Measurements from ENCODE around the gene HELZ2. TPM values are rescaled to one million over a fixed set of nuclear protein-coding genes. Genes with fewer than 3 reads are reported as not detected.

Gene HELZ2
- total and polyA plus RNA-seq, 2 experiments from 2014 or later: 5.2 to 48.9 TPM

DNA sequence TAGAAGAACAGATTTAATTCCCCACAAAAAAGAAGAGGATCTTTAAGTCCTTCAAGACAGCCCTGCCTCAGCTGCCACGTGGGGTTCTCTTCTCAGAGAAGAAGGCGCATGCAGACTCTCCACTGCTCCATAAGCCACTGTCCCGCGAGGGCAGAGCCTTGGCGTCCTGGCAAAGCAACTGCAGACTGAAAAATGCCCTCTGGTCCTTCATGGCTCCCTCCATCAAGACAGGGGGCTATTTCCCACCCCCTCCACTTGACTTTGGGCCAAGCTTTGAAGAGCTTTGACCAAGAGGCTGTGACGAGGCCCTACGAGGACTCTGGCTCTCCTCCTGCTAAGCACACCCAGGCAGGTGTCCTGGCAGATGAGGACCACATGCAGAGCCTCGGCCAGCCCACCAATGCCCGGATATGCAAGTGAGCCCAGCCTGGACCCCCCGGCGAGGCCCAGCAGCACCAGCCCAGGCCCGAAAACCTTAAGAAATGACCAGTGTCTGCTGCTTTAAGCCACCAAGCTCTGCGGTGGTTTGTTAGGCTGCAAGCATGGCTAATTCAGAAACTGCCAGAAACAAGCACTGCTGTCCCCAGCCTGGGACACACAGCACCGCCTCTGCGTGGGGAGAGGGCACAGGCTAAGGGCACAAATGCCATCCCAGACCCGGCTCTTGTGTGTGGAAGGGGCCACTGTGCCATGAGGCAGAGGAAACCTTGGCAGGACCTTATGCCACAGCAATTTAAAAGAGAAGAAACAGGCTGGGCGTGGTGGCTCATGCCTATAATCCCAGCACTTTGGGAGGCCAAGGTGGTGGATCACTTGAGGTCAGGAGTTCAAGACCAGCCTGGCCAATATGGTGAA is 36.8 kb upstream of the HELZ2 start:
- no peak overlapping the region for H3K4me3 ChIP-seq
- H3K27ac ChIP-seq (ENCODE audit: low read depth): no peak overlapping the region
- no peak for DNase-seq (ENCODE audit: low spot score)
- H3K36me3 ChIP-seq (ENCODE audit: insufficient read depth): no peaks in the 10 kb centered on the region; the same call in 1 of the 2 replicates
- Mint-ChIP-seq H3K27ac (no peak overlapping the region), H3K4me1 (no peaks in the 10 kb centered on the region), H3K4me3 (no peak overlapping the region), H3K36me3 (ENCODE audit: low read depth) (peaks cover 25% of the 10 kb centered on the region), H3K9me3 (peaks cover 14% of the 10 kb centered on the region), H3K27me3 (ENCODE audit: insufficient read depth, low read depth, poor library complexity) (peaks cover 2% of the 10 kb centered on the region)
- no peaks in the 10 kb centered on the region for H3F3A ChIP-seq (replicated peaks; ENCODE audit: low read depth)
- H3K79me2 ChIP-seq (replicated peaks; ENCODE audit: insufficient read depth): peaks cover 19% of the 10 kb centered on the region
- no peak overlapping the region for H2AFZ ChIP-seq
- no peaks in the 10 kb centered on the region for H3K4me1 ChIP-seq (ENCODE audit: insufficient read depth)
- ATAC-seq: no peak
- H3K9me2 ChIP-seq (ENCODE audit: insufficient read depth): no peaks in the 10 kb centered on the region
- TF ChIP-seq POLR2AphosphoS5 (IDR thresholded peaks at IDR 0.05; ENCODE audit: low read depth): no peak
- TF ChIP-seq, protein P1, sequence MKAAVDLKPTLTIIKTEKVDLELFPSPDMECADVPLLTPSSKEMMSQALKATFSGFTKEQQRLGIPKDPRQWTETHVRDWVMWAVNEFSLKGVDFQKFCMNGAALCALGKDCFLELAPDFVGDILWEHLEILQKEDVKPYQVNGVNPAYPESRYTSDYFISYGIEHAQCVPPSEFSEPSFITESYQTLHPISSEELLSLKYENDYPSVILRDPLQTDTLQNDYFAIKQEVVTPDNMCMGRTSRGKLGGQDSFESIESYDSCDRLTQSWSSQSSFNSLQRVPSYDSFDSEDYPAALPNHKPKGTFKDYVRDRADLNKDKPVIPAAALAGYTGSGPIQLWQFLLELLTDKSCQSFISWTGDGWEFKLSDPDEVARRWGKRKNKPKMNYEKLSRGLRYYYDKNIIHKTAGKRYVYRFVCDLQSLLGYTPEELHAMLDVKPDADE (IDR thresholded peaks at IDR 0.05): no peak
- TF ChIP-seq ZNF331 (CRISPR knock-in tag; IDR thresholded peaks at IDR 0.05; ENCODE audit: low read depth): no peak
- TF ChIP-seq EZH2 (IDR thresholded peaks at IDR 0.05; ENCODE audit: low read depth, unreplicated experiment): no peak
- TF ChIP-seq, protein P2, sequence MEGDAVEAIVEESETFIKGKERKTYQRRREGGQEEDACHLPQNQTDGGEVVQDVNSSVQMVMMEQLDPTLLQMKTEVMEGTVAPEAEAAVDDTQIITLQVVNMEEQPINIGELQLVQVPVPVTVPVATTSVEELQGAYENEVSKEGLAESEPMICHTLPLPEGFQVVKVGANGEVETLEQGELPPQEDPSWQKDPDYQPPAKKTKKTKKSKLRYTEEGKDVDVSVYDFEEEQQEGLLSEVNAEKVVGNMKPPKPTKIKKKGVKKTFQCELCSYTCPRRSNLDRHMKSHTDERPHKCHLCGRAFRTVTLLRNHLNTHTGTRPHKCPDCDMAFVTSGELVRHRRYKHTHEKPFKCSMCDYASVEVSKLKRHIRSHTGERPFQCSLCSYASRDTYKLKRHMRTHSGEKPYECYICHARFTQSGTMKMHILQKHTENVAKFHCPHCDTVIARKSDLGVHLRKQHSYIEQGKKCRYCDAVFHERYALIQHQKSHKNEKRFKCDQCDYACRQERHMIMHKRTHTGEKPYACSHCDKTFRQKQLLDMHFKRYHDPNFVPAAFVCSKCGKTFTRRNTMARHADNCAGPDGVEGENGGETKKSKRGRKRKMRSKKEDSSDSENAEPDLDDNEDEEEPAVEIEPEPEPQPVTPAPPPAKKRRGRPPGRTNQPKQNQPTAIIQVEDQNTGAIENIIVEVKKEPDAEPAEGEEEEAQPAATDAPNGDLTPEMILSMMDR (conservative IDR thresholded peaks at IDR 0.05; ENCODE audit: low read depth in 2 of 2): no peak
- TF ChIP-seq CREB1 (CRISPR knock-in tag; IDR thresholded peaks at IDR 0.05; ENCODE audit: low read depth): no peak
- no peak for TF ChIP-seq EZH2phosphoT487 (IDR thresholded peaks at IDR 0.05; ENCODE audit: unreplicated experiment)
- no peak for TF ChIP-seq ZNF114 (CRISPR knock-in tag; IDR thresholded peaks at IDR 0.05)
- TF ChIP-seq, protein P3, sequence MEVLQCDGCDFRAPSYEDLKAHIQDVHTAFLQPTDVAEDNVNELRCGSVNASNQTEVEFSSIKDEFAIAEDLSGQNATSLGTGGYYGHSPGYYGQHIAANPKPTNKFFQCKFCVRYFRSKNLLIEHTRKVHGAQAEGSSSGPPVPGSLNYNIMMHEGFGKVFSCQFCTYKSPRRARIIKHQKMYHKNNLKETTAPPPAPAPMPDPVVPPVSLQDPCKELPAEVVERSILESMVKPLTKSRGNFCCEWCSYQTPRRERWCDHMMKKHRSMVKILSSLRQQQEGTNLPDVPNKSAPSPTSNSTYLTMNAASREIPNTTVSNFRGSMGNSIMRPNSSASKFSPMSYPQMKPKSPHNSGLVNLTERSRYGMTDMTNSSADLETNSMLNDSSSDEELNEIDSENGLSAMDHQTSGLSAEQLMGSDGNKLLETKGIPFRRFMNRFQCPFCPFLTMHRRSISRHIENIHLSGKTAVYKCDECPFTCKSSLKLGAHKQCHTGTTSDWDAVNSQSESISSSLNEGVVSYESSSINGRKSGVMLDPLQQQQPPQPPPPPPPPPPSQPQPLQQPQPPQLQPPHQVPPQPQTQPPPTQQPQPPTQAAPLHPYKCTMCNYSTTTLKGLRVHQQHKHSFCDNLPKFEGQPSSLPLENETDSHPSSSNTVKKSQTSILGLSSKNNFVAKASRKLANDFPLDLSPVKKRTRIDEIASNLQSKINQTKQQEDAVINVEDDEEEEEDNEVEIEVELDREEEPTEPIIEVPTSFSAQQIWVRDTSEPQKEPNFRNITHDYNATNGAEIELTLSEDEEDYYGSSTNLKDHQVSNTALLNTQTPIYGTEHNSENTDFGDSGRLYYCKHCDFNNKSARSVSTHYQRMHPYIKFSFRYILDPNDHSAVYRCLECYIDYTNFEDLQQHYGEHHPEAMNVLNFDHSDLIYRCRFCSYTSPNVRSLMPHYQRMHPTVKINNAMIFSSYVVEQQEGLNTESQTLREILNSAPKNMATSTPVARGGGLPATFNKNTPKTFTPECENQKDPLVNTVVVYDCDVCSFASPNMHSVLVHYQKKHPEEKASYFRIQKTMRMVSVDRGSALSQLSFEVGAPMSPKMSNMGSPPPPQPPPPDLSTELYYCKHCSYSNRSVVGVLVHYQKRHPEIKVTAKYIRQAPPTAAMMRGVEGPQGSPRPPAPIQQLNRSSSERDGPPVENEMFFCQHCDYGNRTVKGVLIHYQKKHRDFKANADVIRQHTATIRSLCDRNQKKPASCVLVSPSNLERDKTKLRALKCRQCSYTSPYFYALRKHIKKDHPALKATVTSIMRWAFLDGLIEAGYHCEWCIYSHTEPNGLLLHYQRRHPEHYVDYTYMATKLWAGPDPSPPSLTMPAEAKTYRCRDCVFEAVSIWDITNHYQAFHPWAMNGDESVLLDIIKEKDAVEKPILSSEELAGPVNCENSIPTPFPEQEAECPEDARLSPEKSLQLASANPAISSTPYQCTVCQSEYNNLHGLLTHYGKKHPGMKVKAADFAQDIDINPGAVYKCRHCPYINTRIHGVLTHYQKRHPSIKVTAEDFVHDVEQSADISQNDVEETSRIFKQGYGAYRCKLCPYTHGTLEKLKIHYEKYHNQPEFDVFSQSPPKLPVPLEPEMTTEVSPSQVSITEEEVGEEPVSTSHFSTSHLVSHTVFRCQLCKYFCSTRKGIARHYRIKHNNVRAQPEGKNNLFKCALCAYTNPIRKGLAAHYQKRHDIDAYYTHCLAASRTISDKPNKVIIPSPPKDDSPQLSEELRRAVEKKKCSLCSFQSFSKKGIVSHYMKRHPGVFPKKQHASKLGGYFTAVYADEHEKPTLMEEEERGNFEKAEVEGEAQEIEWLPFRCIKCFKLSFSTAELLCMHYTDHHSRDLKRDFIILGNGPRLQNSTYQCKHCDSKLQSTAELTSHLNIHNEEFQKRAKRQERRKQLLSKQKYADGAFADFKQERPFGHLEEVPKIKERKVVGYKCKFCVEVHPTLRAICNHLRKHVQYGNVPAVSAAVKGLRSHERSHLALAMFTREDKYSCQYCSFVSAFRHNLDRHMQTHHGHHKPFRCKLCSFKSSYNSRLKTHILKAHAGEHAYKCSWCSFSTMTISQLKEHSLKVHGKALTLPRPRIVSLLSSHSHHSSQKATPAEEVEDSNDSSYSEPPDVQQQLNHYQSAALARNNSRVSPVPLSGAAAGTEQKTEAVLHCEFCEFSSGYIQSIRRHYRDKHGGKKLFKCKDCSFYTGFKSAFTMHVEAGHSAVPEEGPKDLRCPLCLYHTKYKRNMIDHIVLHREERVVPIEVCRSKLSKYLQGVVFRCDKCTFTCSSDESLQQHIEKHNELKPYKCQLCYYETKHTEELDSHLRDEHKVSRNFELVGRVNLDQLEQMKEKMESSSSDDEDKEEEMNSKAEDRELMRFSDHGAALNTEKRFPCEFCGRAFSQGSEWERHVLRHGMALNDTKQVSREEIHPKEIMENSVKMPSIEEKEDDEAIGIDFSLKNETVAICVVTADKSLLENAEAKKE (CRISPR knock-in tag; IDR thresholded peaks at IDR 0.05): no peak
- no peak for TF ChIP-seq JUNB (IDR thresholded peaks at IDR 0.05; ENCODE audit: unreplicated experiment)
- no peak for TF ChIP-seq STAT1 (IDR thresholded peaks at IDR 0.05; ENCODE audit: unreplicated experiment)
- TF ChIP-seq NANOG (IDR thresholded peaks at IDR 0.05; ENCODE audit: borderline replicate concordance): no peak
- TF ChIP-seq, protein P4, sequence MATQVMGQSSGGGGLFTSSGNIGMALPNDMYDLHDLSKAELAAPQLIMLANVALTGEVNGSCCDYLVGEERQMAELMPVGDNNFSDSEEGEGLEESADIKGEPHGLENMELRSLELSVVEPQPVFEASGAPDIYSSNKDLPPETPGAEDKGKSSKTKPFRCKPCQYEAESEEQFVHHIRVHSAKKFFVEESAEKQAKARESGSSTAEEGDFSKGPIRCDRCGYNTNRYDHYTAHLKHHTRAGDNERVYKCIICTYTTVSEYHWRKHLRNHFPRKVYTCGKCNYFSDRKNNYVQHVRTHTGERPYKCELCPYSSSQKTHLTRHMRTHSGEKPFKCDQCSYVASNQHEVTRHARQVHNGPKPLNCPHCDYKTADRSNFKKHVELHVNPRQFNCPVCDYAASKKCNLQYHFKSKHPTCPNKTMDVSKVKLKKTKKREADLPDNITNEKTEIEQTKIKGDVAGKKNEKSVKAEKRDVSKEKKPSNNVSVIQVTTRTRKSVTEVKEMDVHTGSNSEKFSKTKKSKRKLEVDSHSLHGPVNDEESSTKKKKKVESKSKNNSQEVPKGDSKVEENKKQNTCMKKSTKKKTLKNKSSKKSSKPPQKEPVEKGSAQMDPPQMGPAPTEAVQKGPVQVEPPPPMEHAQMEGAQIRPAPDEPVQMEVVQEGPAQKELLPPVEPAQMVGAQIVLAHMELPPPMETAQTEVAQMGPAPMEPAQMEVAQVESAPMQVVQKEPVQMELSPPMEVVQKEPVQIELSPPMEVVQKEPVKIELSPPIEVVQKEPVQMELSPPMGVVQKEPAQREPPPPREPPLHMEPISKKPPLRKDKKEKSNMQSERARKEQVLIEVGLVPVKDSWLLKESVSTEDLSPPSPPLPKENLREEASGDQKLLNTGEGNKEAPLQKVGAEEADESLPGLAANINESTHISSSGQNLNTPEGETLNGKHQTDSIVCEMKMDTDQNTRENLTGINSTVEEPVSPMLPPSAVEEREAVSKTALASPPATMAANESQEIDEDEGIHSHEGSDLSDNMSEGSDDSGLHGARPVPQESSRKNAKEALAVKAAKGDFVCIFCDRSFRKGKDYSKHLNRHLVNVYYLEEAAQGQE (IDR thresholded peaks at IDR 0.05; ENCODE audit: unreplicated experiment): no peak
- no peaks in the 10 kb centered on the region for H3K27me3 ChIP-seq (ENCODE audit: insufficient read depth)
- H3K4me2 ChIP-seq: no peak overlapping the region
- no peaks in the 10 kb centered on the region for H4K20me1 ChIP-seq (replicated peaks; ENCODE audit: insufficient read depth)
